DOHH2 (cell line): Measurements from ENCODE around the gene CCNC.

ENCODE experiments used
- H3F3A ChIP-seq: fragments of 200-600 bp; sonication (generic), shearing (Covaris generic); 2 replicates; pipeline ENCODE4 v1.6.0; 2016; ENCODE audit warnings: antibody characterized with exemption, mild to moderate bottlenecking; ENCODE audit not compliant: control insufficient read depth, insufficient read depth
- H3K27ac ChIP-seq: fragments of 200-600 bp; sonication (generic); 2 replicates; pipeline ENCODE4 v1.5.1; 2014; ENCODE audit warnings: low read depth, mild to moderate bottlenecking, low read length, moderate library complexity
- H3K27me3 ChIP-seq: fragments of 200-600 bp; sonication (generic); 2 replicates; pipeline ENCODE4 v1.6.1; 2014; ENCODE audit warnings: mild to moderate bottlenecking, low read length, mixed read lengths; ENCODE audit not compliant: control insufficient read depth
- H3K36me3 ChIP-seq: fragments of 200-600 bp; sonication (generic); 2 replicates; pipeline ENCODE4 v1.6.1; 2014; ENCODE audit warnings: mild to moderate bottlenecking, low read length, moderate library complexity, mixed read lengths; ENCODE audit not compliant: control insufficient read depth
- H3K4me1 ChIP-seq: fragments of 200-600 bp; sonication (generic); 2 replicates; pipeline ENCODE4 v1.6.1; 2014; ENCODE audit warnings: mild to moderate bottlenecking, low read length, mixed read lengths; ENCODE audit not compliant: control insufficient read depth
- H3K4me2 ChIP-seq: fragments of 200-600 bp; sonication (generic); 2 replicates; pipeline ENCODE4 v1.6.0; 2014; ENCODE audit warnings: mild to moderate bottlenecking, low read length, moderate library complexity
- H3K4me3 ChIP-seq: fragments of 200-600 bp; sonication (generic); 2 replicates; pipeline ENCODE4 v1.5.1; 2014; ENCODE audit warnings: mild to moderate bottlenecking, low read length, mixed read lengths
- H3K79me2 ChIP-seq: fragments of 200-600 bp; sonication (generic); 2 replicates; pipeline ENCODE4 v1.6.1; 2014; ENCODE audit warnings: mild to moderate bottlenecking, low read length, mixed read lengths; ENCODE audit not compliant: control insufficient read depth
- H3K9me2 ChIP-seq: fragments of 200-600 bp; sonication (generic); replicated peaks from 2 replicates; pipeline ENCODE4 v1.6.1; 2014; ENCODE audit warnings: mild to moderate bottlenecking, low read length, mixed read lengths; ENCODE audit not compliant: control insufficient read depth
- H3K9me3 ChIP-seq: fragments of 200-600 bp; sonication (generic); 2 replicates; pipeline ENCODE4 v1.6.1; 2014; ENCODE audit warnings: antibody characterized with exemption, low read length, mixed read lengths; ENCODE audit not compliant: control insufficient read depth, insufficient read depth
- H4K20me1 ChIP-seq: fragments of 200-600 bp; sonication (generic); 2 replicates; pipeline ENCODE4 v1.6.0; 2014; ENCODE audit warnings: low read depth, mild to moderate bottlenecking, antibody characterized with exemption, low read length, moderate library complexity; ENCODE audit not compliant: control insufficient read depth, insufficient read depth
- EZH2phosphoT487 ChIP-seq: fragments of 200-600 bp; sonication (generic); IDR thresholded peaks from 2 replicates; pipeline ENCODE4 v1.6.1; 2017; ENCODE audit warnings: borderline replicate concordance, mild to moderate bottlenecking, antibody characterized with exemption, low read length, moderate library complexity, mixed read lengths
- TF ChIP-seq, protein P1 (sequence below): fragments of 200-600 bp; sonication (generic); IDR thresholded peaks from one replicate; pipeline ENCODE4 v1.5.1; 2014; ENCODE audit warnings: antibody characterized with exemption, mild to moderate bottlenecking, low read depth, low read length; ENCODE audit not compliant: poor library complexity, severe bottlenecking

Gene CCNC

DNA sequence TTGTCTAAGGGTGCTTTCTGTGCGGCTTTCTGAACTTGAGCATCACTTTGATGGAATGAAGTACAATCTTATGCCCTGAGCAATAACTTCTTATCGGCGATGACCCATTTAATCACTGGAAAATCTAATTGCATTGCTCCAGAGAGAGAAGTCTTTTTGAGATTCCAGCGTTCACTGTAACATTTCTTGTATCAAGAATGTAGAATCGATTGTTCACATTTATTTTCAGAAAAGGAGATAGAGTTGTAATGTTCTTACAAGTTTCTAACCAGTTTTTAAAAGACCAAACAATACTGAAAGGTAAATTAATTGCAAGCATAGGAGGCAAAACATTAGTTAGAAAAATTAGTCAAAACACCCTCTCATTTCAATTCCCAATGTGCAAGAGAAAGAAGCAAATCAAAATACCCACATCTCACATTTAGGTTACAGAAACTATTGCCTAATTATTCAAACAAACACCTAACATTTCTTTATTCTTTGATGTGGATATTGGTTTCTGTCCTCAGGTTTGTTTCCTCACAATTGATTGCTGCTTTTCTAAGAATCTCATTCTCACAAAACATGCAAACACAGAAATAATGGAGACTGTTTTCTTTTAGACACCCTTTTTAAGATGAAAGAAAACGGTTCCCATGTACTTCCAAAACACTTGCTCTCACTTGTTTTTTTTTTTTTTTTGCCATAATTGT, 23.4 kb upstream of the CCNC start:
- no peak for TF ChIP-seq EZH2phosphoT487
- Histone ChIP-seq H3K79me2 (no peaks in the 10 kb centered on the region), H3K36me3 (no peaks in the 10 kb centered on the region), H3K9me2 (no peaks in the 10 kb centered on the region), H3K4me3 (no peak overlapping the region), H3K27me3 (peaks cover 79% of the 10 kb centered on the region), H3K9me3 (no peaks in the 10 kb centered on the region), H3K4me2 (no peak overlapping the region), H3K27ac (no peak overlapping the region), H4K20me1 (no peaks in the 10 kb centered on the region; the same call in 1 of the 2 replicates), H3F3A (no peaks in the 10 kb centered on the region), H3K4me1 (0 out of 2 replicates have a peak, but pooled peaks cover 8% of the 10 kb centered on the region)

DNA sequence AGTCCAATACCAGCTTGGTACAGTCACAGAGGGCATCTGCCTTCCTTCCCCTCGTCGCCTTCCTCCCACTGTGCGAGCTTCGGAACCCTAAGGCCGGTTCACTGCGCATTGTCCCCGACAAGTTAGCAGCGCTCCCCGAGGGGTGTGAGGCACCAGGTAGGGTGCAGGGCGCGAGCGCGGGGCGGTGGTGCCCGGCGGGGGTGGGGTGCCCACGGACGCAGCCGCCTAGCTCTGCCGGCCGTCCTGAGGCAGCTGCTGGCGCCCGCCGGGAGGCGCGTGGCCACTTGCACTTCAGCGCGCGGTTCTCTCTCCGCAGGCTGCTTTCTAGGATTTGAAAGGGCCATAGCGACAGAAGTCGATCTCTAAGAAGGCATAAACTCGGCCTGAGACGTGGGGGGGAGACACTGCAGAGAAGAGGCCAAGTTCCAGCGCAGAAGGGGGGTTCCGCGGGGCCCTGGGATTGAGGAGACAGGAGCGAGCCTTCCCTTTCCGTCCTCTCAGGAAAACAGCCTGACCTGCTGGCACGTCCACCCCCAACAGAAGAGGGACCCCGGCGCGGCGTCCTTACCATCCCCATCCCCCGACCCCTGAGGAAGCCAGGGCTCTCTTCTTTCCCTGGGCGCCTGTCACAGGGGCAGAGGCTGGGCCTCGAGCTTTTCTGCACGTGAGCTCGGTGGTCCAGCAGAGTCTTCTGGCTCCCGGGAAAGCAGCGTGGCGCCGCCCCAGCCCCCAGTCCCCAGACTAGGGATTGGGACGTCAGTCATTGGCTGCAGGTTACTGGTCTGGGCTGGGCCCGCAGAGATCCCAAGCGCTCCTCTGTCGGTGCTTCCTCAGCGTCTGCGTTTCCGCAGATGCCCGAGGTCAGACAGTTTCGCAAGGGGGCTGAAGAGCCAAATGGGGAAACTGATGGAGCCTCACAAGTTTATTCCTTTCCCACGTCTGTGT, 22.5 kb upstream of the CCNC start:
- H3K4me3 ChIP-seq: no peak overlapping the region
- H3K4me2 ChIP-seq: no peak overlapping the region
- TF ChIP-seq, protein P1, sequence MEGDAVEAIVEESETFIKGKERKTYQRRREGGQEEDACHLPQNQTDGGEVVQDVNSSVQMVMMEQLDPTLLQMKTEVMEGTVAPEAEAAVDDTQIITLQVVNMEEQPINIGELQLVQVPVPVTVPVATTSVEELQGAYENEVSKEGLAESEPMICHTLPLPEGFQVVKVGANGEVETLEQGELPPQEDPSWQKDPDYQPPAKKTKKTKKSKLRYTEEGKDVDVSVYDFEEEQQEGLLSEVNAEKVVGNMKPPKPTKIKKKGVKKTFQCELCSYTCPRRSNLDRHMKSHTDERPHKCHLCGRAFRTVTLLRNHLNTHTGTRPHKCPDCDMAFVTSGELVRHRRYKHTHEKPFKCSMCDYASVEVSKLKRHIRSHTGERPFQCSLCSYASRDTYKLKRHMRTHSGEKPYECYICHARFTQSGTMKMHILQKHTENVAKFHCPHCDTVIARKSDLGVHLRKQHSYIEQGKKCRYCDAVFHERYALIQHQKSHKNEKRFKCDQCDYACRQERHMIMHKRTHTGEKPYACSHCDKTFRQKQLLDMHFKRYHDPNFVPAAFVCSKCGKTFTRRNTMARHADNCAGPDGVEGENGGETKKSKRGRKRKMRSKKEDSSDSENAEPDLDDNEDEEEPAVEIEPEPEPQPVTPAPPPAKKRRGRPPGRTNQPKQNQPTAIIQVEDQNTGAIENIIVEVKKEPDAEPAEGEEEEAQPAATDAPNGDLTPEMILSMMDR: no peak
- TF ChIP-seq EZH2phosphoT487: no peak
- no peaks in the 10 kb centered on the region for H3K9me2 ChIP-seq
- H3F3A ChIP-seq: no peaks in the 10 kb centered on the region
- peaks cover 75% of the 10 kb centered on the region for H3K27me3 ChIP-seq
- H3K4me1 ChIP-seq: 0 out of 2 replicates have a peak, but pooled peaks cover 8% of the 10 kb centered on the region
- H3K27ac ChIP-seq: no peak overlapping the region
- no peaks in the 10 kb centered on the region for H3K36me3 ChIP-seq
- H4K20me1 ChIP-seq: no peaks in the 10 kb centered on the region; the same call in 1 of the 2 replicates
- no peaks in the 10 kb centered on the region for H3K9me3 ChIP-seq
- no peaks in the 10 kb centered on the region for H3K79me2 ChIP-seq

DNA sequence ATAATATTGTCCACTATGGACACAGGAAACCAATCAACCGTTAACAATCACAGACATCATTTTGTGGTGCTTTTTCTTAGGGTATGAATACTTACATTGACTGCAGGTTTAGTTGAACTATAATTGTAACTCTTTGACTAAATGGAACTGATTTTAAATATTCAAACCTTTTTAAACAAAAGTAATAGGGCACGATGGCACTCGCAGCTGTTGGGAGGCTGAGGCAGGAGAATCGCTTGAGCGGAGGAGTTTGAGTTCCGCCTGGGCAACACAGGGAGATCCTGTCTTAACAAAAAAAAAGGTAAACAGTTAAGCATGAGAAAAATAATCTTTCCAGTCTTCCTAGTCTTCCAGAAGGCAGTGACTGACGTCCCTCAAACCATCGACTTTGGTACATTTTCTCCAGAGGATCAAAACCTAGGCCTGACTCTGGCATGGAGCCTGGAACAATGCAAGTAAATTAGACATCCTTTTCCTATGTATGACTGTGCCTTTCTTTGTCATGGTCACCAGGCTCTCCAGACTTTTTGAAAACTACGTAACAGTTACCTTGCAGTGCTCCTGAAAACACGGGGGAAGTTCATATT, 21.5 kb upstream of the CCNC start:
- no peak overlapping the region for H3K27ac ChIP-seq
- H3K9me2 ChIP-seq: no peaks in the 10 kb centered on the region
- peaks cover 71% of the 10 kb centered on the region for H3K27me3 ChIP-seq
- no peaks in the 10 kb centered on the region for H3K9me3 ChIP-seq
- H3F3A ChIP-seq: no peaks in the 10 kb centered on the region
- peak overlapping the region; percentile 70; the same call in 1 of the 2 replicates for H3K4me2 ChIP-seq
- 0 out of 2 replicates have a peak, but pooled peaks cover 8% of the 10 kb centered on the region for H3K4me1 ChIP-seq
- H3K36me3 ChIP-seq: no peaks in the 10 kb centered on the region
- H4K20me1 ChIP-seq: no peaks in the 10 kb centered on the region; the same call in 1 of the 2 replicates
- no peak for TF ChIP-seq EZH2phosphoT487
- TF ChIP-seq, protein P1: no peak
- H3K79me2 ChIP-seq: no peaks in the 10 kb centered on the region
- H3K4me3 ChIP-seq: no peak overlapping the region; the same call in 1 of the 2 replicates
